GM08714 (cell line): Measurements from ENCODE around the gene CSF2RB.

Source experiments
- H3K4me3 ChIP-seq: fragments of 200-500 bp; sonication (Bioruptor generic); 2 replicates; pipeline ENCODE4 v1.5.1; 2014; ENCODE audit warnings: mild to moderate bottlenecking, low read length, inconsistent platforms
- ZNF274 ChIP-seq: IDR thresholded peaks from 2 replicates; pipeline ENCODE4 v1.6.1; 2012; ENCODE audit warnings: mild to moderate bottlenecking, low read depth, low read length

The CSF2RB gene

GRCh38 chr22:36875741-36876140, 37.7 kb upstream of the CSF2RB start:
- H3K4me3 ChIP-seq = no peak overlapping the region
- TF ChIP-seq ZNF274 = no peak

GRCh38 chr22:36879775-36880174, 33.7 kb upstream of the CSF2RB start:
- no peak overlapping the region for H3K4me3 ChIP-seq
- TF ChIP-seq ZNF274 = no peak

- H3K4me3 ChIP-seq = no peak overlapping the region
- no peak for TF ChIP-seq ZNF274
Observed at GRCh38 chr22:36881504-36882245, 31.8 kb upstream of the CSF2RB start.

- no peak for TF ChIP-seq ZNF274
- no peak overlapping the region for H3K4me3 ChIP-seq
Observed at GRCh38 chr22:36884349-36885158, 28.9 kb upstream of the CSF2RB start.

- no peak overlapping the region for H3K4me3 ChIP-seq
- no peak for TF ChIP-seq ZNF274
Observed at GRCh38 chr22:36885474-36885873, 28.0 kb upstream of the CSF2RB start.

DNA sequence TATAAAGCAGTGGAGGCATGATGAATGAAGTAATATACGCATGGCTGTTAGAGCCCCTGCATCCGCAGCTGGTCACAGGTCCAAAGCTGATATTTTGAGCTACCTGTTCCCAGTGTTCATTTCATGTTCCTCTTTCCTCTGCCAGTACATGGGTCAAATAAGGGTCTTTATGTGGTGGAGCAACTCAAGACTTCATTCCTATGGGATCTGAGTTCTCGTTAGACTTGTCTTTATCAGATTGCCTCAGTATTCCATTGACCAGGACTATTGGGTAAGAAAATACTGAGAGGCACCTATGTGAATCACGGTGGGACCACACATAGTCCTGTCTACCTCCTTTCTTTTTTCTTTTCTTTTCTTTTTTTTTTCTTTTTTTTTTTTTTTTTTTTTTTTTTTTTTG, 27.4 kb upstream of the CSF2RB start:
- H3K4me3 ChIP-seq = no peak overlapping the region
- TF ChIP-seq ZNF274 = no peak

DNA sequence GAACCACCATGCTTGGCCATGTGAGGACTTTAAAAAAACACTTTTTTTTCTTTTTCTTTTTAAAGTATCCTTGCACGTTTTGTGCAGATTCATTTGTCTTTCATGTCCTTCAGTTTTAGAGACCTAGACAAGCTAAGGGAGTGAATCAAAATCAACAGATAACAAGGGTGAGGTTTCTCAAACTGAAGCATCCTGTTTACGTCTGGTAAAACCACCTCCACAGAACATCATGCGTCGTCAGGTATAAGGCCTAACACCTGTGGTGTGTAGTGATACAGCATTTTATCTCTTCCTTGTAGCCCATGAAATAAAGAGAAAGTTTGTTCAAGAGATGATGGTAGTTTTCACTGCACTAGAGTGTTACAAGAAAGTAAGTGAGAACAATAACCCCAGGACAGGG, 26.3 kb upstream of the CSF2RB start:
- no peak for TF ChIP-seq ZNF274
- no peak overlapping the region for H3K4me3 ChIP-seq

- no peak for TF ChIP-seq ZNF274
- no peak overlapping the region for H3K4me3 ChIP-seq
Observed at GRCh38 chr22:36891646-36892045, 21.8 kb upstream of the CSF2RB start.

GRCh38 chr22:36892292-36892691, 21.1 kb upstream of the CSF2RB start:
- no peak for TF ChIP-seq ZNF274
- no peak overlapping the region for H3K4me3 ChIP-seq

DNA sequence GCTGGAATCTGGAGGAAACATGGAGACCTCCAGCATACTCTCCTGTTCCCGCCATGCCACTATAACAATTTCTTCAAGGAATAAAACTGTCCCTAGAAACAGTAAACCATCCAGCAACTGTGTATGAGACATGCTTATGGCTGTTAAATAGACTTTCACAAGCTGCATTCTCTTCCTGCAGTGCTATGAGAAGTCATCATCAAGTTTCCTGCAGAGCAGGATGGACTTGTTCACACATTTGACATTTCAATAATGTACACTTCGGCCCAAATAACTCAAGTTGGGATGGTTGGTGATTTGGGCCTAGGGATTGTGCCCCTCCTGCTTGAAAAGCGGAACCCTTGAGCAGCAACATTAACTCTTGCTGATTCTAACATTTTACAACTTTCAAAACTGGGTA, 20.2 kb upstream of the CSF2RB start:
- TF ChIP-seq ZNF274 = no peak
- H3K4me3 ChIP-seq = no peak overlapping the region

DNA sequence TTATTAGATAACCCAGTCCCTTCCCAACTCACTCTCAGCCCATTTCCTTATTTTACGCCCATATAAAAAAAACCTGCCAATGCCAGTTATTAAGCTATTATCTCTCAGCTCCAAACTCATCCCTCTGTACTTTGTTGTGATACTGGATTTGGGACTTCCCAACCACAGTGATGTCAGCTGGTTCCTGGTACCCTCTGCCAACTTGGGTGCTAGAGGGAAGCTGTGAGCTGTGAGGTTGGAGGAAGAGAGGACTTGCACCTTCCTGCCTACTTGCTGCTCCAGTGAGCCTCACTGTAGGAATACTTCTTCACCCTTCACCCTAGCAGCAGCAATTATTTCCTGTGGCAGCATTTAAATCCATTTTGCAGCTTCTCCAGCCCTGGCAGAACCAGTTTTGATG, 19.2 kb upstream of the CSF2RB start:
- H3K4me3 ChIP-seq = no peak overlapping the region
- TF ChIP-seq ZNF274 = no peak

DNA sequence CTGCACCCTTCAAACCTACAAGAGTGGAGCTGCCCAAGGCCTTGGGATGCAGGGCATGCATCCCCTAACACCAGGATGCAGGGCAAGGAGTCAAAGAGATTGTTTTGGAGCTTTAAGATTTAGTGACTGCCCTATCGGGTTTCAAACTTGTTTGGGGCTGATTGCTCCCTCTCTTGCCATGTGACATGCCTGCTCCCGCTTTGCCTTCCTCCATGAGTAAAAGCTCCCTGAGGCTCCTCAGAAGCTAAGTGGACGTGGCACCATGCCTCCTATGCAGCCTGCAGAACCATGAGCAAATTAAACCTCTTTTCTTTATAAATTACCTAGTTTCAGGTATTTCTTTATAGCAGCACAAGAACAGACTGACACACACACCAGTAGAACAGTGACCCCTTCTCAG, 15.8 kb upstream of the CSF2RB start:
- H3K4me3 ChIP-seq = no peak overlapping the region
- TF ChIP-seq ZNF274 = no peak

DNA sequence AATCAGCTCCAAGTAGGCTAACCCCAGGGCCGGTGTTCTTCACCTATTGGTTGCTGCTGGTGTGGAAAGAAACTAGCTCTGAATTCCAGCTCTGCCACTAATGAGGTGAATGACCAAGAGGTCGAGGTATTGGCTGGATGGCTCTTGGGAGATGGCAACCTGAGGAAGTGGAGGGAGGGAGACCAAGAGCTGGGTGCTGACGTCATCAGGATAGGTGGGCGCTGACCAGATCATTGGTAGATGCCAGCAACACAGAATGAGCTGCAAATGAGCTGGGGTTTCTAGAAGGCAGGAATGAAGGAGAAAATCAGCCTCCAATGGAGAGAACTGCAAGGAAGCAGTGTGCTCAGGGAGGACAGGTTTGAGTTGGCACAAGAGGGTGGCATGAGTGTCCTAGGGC, 14.7 kb upstream of the CSF2RB start:
- no peak for TF ChIP-seq ZNF274
- H3K4me3 ChIP-seq = no peak overlapping the region

DNA sequence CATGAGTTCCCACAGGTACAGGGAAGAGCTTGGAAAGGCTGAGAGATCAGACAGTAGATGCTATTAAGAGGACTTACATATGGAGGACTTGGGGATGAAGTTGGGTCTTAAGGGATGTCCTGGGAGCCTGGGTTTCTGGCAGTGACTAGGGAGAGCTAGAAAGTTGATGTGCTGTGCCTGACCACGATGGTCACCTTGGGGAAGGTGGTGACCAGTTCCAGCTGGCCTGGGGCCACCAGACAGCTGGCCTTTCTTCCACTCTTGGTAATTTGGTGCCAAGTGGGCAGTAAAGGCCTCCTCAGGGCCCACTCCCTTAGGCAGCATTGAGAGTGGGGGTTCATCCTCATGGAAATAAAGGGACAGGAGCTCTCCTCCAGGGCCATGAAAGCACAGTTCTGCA, 13.9 kb upstream of the CSF2RB start:
- H3K4me3 ChIP-seq = no peak overlapping the region
- TF ChIP-seq ZNF274 = no peak

DNA sequence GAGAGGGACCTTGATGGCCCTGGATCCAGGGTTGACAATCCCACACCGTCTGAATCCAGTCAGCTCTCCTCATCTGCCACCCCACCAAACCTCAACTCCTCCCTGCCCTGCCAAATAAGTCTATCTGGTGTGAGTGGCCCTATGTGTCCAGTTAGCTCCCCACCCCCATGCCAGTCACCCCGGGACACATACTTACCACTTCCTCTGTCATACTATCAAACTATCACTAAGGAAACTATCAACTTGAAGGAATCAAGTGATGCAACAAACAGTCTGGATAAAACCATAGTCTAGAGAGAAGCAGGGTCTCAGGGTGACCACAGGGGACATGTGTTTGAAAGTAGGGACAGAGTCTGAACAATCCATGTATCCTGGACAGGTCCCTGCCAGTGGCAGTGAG, 13.2 kb upstream of the CSF2RB start:
- TF ChIP-seq ZNF274 = no peak
- no peak overlapping the region for H3K4me3 ChIP-seq

GRCh38 chr22:36900880-36901279, 12.5 kb upstream of the CSF2RB start:
- no peak overlapping the region for H3K4me3 ChIP-seq
- TF ChIP-seq ZNF274 = no peak
